ENCODE data around the gene FBXL7.

DNA sequence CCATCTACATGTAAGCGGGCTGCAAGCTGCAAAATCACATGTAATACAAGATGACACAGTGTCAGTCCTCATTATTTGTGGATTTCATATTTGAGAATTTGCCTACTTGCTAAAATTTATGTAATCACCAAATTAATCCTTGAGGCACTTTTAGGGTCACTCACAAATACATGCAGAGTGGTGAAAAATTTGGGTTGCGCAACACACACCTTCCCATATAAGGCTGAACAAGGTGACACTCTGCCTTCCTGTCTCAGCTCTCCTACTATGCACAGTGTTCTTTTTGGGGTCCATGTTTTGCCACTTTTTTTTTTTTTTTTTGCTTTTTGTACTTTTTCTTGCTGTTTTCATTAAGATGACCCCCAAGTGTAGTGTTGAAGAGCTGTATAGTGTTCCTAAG is 111.0 kb downstream of the FBXL7 start:
- TF ChIP-seq POLR2A (IDR thresholded peaks at IDR 0.05) (no peak), POLR2AphosphoS5 (IDR thresholded peaks at IDR 0.05) (no peak)
- TF ChIP-seq, protein P1, sequence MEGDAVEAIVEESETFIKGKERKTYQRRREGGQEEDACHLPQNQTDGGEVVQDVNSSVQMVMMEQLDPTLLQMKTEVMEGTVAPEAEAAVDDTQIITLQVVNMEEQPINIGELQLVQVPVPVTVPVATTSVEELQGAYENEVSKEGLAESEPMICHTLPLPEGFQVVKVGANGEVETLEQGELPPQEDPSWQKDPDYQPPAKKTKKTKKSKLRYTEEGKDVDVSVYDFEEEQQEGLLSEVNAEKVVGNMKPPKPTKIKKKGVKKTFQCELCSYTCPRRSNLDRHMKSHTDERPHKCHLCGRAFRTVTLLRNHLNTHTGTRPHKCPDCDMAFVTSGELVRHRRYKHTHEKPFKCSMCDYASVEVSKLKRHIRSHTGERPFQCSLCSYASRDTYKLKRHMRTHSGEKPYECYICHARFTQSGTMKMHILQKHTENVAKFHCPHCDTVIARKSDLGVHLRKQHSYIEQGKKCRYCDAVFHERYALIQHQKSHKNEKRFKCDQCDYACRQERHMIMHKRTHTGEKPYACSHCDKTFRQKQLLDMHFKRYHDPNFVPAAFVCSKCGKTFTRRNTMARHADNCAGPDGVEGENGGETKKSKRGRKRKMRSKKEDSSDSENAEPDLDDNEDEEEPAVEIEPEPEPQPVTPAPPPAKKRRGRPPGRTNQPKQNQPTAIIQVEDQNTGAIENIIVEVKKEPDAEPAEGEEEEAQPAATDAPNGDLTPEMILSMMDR (IDR thresholded peaks at IDR 0.05 in 8 of 11, conservative IDR thresholded peaks at IDR 0.05 in 3 of 11): no peak

All from spleen (tissue), 7 donors.